Nucleus accumbens (tissue), 56 donors: ENCODE results near the gene ABAT.

Experiments used
- DNase-seq, 56 donors: peaks; one replicate each; lab custom pipeline; 2025; lab: John Stamatoyannopoulos, UW

Gene ABAT

DNA sequence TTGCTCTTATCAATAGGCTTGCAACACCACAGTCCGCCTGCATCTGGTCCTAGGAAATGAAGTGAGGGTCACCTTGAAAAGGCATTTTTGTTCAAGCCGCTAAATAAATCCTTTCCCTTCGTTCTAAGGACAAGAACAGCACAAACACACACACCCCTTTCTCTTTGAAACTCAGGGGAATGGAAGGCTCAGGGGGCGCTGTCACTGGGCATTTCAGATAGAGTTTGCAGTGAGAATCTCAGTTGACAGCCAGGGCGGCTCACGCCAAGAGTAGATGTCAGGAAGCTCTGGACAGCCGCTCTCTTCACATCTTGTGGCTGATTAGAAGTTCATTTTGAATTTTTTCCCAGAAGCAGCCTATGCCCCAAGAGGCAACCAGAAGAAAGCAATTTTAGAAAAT, 39.8 kb downstream of the ABAT start:
- DNase-seq: peak in 19 of 56 donors; percentile 5 to 45 (median 31)

DNA sequence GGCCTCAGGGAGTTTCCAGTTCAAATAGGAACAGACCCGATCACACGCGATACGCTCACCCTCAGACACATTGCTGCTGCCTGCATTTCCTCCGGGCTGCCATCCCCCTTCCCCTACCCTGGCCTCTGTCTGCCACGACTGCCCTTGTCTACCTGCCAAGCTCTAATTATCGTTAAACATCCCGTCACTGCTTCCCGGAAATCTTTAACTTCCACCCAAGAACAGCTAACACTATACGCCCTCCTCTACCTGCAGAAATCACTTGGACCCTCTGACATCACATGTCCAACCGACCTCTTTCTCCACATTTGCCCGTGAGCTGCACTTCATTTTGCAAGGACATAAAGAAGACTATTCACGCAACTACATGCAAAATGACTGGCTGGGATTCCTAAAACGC, 40.4 kb downstream of the ABAT start:
- peak in 2 of 56 donors; percentile 27 to 34 for DNase-seq

DNA sequence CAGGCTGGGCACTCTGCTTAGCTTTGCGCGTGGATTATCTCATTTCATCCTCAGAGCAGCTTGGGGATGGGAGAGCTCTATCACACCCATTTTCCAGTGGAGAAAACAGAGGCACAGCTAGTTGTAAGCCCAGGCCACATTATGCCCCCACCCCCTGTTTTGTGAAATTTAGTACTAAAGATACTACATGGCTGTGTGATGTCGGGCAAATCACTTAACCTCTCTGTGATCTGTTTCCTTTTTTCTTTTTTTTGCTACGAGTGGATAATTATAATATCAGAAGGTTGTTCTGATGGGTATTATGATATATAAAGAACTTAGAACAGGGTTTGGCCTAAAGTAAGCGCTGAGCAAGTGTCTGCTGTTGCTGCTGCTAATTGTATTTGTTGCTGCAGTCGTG, 41.6 kb downstream of the ABAT start:
- DNase-seq: no peak

DNA sequence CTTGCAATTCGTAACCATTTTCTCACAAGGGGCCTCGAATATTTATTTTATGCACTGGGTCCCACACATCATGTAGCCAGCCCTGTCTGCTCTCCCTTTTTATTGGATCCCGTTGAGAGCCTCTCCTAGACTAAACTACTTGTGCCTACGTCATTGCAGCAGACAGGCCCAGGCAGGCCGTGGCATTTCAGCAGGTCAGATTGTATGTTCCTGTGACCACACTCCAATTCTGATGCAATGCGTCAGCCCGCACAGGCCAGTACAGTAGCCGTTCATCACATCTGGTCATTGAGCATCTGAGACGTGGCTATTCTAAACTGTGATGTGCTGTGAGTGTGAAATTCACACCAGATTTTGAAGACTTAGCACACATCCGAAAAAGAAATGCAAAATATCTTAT, 42.2 kb downstream of the ABAT start:
- DNase-seq: peak in 1 of 56 donors; percentile 3

DNA sequence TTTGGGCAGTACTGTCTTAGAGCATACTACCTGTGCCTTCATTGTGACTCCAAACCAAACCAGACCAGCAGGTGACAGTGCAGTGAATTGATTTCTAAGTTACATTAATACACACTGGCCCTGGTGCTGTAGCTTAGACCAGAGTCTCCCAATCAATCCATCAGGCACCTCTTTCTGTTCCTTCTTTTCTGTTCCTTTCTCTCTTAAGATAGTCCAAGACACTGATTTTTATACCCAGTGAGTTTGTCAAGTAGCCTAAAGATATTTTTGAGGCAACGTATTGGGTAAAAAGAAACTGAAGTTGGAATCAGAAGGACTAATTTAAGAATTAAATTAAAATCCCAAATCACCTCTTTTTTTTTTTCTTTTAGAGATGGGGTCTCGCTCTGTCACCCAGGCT, 43.1 kb downstream of the ABAT start:
- no peak for DNase-seq

DNA sequence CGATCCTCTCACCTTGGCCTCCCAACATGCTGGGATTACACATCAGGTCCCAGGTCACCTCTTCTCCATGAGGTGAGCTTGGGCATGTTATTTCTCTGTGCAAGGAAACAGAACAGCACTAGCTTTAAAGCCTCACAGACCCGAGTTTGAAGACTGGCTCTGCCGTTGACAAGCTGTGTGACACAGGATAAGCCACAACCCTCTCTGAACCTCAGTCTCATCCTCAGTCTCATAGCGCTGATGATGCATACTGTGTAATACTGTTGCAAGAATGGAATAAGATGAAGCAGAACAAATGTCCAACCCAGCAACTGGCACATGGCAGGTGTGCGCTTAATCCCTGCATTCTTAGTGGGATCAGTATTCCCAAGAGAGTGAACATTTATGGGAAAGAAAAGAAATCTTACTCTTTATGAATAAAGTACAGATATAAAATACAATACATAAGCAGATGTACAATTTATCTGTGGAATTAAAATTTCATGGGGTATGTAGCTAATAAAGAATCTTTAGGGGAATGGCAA, 43.5 kb downstream of the ABAT start:
- DNase-seq: no peak

DNA sequence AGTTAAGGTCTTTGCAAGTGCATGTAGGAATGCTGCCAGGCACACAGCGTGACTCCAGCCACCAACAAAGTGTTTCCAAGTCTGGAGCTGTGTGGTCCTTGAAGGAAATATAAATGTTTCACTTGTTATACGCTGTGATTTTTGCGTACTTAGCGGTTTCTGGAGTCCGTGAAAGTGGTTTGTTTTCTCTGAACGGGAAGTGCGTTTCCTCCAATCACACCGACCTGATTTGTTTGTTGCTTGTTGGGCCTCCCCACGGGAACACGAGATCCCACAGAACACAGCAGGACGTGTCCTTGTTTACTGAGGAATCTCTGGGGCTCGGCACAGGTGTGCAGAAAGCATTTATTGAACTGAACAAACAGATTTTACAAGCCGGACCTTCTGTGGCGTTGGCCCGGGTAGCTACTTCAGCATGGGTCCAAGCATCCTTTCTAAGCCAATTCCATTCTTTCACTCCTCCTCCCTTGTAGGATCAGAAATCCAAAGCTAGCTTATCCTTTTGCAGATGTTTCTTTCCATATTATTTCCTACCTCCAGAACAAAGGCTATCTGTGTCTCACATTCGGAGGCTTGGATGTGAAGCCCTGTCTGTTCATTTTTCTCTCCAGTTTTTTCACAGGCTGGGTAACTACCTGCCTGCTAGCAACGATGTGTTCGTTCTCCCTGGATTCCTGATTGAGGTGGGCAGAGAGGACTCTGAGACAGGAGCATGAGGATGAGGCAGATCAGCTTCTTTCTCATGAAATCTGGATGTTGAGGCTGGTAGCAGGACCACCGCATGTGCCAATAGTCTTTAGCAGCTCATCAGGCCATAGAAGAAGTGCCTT, 44.6 kb downstream of the ABAT start:
- peak in 5 of 56 donors; percentile 5 to 19 (median 6) for DNase-seq

DNA sequence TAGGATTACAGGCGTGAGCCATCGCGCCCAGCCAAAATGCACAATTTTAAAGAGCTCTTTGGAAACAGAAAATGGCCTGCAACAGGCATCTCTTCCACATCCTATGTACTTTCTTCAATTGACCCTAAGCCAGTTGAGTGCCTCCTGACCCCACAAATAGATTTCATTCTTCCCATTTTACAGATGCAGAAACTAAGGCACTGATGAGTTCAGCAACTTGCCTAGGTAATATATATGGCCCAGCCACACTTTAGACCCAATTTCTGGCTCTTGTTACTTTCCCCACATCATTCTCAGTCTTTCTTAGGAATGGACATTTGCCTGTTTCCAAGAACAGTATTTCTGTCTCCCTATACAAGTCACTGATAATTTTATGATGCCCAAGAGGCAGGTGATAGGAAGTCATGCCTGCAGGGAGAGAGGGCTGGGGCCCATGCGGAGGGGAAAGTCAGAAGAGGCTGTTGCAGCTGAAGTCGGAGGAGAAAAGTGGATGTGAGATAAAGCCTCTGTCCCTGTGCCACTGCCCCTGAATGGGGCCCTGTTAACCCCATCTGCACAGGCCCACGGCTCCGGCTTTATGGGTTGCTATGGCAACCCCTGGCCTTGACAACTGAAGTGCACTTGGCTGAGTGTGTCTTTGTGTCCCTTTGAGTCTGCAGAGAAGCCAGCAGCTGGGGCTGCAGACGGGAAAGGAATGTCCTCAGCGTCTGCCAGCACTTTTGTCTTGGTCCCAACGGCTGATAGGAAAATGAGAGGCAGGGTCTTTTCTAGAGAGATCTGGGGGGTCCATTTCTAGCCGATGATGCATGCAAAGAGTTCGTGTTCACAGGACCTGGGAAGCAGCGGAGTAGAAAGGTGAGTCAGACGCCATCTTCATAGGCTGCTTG, 45.9 kb downstream of the ABAT start:
- peak in 40 of 56 donors; percentile 2 to 65 (median 24) for DNase-seq

DNA sequence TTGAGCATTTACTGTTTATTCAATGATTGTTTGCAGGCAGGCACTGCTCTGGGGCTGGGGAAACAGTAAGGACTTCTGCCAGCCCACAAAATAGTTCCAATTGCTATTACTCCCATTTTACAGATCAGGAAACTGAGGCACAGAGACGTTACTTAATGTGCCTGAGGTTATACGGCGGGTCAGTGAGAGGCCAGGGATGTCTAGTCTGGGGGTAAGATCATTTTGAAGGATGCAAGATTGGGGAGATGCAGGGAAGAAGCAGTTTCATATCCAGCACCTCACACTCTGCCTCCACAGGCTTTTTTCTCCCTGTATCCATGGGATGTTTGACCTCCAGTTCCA, 46.5 kb downstream of the ABAT start:
- no peak for DNase-seq

DNA sequence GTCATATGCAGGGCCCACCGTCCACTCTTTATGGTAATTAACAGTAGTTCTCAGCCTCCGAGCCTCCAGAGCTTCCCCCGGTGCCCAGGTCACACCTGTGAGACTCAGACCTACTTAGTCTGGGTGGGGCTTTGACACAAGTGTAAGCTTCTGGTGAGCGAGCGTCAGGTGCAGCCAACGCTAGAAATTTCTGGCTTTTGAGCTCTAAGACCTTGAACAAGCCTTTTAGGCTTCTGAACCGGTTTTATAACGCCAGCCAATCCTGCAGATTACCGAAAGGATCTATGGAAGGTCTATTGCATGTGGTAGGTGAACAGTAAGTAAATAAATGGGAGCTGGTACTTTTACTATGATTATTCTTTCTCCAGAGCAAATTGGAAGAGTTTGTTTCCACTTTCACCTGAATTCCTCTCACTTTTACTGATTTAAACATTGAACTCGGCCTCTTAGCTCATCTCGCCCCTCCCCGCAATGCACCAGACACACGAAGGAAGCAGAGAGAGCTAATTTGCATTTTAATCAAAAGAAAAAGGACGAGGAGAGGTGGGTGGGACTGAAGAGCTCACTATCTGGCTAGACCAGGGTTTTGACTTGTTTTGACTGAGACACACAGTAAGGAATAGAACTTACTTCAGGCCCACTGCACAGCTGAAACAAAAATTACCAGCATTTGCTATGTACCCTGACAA, 47.1 kb downstream of the ABAT start:
- peak in 1 of 56 donors; percentile 16 for DNase-seq

DNA sequence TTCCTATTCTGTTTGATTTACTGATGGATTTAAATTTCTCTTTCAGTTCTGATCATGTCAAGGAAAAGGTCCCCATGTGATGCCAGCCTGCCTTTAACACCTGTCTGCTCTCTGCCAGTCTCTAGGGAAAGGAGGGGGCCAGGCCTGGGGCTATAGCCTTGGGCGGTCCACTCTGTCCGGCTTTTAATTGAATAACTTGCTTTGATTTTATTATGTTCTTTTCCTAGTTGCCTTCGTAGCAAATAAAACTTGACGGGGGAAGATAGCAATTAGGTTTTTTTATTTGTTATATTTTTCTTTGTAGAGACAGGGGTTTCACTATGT, 47.6 kb downstream of the ABAT start:
- no peak for DNase-seq

DNA sequence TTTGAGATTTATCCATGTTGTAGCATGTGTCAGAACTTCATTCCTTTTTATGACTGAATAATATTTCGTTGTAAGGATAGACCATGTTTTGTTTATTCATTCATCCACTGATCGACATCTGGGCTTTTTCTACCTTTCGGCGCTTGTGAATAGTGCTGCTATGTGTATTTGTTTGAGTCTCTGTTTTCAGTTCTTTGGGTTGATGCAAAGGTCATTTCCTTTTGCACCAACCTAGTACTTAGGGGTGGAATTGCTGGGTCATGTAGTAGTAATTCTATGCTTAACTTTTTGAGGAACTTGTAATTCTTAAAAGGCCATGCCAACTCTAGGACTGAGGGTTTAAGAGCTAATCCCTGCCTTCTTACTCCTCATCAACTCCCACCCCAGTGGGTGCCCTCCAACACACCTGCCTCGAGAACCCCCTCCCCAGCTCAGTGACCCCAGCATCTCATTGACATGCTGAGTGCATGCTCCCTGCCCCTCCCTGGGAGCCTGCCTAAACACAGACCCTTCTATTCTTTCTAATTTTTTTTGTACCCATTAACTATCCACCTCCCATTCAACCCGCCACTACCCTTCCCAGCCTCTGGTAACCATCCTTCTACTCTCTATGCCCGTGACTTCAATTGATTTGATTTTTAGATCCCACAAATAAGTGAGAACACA, 51.2 kb downstream of the ABAT start:
- no peak for DNase-seq

DNA sequence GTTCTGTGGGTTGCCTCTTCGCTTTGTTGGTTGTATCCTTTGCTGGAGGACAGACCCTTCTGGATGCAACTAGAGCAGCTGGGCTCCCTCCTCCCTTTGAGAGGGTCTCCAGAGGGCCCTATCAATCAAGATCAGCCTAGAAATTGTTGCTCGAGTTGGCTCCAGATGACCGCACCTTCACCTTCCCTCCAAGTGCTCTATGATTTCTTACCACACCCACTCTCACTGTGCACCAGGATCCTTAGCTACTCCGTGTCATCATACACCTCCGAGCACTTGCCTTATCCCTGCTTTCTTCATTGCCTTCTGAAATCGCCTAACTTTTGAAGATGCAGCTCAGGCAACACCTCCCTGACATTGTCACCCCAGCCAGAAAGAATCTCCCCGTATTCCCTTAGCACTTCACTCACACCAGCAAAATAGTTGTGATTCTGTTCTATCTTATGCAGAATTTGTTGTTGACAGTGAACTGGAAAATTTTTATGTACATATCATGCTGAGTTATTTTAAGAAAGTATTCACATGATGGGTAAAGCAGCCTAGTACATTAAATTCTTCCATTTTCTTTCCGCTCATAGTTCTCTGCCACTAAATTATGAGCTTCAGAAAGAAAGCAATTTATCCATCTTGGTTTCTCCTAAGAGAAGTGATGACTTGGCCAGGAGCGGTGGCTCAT, 52.9 kb downstream of the ABAT start:
- DNase-seq: peak in 2 of 56 donors; percentile 3 to 6

DNA sequence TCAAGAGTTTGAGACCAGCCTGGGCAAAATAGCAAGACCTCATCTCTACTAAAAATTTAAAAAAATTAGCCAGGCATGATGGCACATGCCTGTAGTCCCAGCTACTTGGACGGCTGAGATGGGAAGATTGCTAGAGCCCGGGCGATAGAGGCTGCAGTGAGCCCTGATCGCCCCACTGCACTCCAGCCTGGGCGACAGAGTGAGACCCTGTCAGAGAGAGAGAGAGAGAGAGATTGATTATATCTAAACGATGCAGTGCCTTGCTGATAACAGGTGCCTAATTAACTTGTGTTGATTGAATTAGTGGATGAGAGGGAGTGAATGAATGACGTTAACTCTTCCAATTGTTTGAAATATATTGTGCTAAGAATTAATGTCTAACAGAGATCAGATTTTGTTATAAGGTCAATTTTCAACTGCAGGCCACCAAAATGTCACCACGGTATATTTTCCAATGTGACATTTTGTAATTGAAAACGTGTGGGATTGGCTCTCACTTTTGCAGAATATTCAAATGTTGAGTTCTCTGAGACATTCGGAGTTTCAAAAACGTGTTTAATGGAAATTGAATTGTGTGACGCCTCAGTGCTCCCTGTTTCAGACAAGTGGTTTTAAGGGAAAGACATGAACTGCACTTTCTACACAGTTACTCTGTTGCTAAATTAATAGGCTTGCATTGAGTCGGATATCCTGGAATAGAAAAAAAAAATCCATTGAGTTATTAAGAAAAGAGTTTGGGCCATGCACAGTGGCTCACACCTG, 53.6 kb downstream of the ABAT start:
- no peak for DNase-seq

DNA sequence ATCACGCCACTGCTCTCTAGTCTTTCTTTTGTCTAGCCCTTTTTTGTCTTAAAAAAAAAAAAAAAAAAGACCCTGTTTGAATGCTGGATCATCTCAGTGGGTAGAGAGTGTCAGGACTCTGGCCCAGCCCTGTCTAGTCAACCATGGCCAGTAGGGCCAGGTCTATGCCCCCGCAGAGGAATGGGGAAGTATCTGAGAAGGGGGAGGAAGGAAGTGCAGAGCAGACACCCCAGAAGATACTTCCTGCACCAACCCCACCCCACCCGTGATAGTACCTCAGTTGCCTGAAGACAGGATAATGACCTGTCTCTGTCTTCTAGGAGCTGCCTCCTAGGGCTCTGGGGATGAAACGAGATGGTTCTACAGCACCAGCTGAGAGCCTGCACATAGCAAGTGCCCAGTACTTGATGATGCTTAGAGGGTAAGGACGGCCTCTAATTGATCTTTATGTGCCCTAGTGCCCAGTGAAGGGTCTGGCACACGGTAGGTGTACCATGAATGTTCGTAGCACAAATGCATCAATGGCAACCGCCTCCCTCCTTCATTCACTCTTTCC, 55.4 kb downstream of the ABAT start:
- peak in 1 of 56 donors; percentile 10 for DNase-seq

DNA sequence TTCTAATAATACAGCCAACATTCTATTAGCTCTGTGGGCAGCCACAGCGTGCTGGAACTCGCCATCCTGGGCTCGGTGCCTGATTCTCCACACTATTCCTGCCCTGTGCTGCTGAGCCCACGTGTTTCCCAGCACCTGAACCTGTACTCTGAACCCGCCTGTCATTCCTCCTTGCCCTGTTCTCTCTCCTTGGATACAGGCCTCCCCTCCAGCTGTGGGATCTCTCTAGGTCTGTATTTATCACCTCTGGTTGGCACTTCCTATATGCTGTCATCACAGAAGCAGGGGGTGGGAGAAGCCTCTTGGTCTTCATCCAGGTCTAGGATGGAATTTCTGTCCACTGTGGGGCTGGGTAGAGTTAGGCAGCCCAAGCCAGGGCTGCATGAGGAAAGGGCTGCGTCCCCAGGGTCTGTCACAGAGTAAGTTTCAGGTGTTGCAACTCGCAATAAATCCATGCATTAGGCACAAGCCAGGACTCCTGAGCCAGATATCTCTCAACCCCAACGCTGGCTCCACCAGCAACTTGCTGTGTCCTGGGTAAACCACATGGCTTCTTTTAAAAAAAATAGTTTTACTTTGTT, 56.0 kb downstream of the ABAT start:
- DNase-seq: peak in 5 of 56 donors; percentile 7 to 45 (median 12)

DNA sequence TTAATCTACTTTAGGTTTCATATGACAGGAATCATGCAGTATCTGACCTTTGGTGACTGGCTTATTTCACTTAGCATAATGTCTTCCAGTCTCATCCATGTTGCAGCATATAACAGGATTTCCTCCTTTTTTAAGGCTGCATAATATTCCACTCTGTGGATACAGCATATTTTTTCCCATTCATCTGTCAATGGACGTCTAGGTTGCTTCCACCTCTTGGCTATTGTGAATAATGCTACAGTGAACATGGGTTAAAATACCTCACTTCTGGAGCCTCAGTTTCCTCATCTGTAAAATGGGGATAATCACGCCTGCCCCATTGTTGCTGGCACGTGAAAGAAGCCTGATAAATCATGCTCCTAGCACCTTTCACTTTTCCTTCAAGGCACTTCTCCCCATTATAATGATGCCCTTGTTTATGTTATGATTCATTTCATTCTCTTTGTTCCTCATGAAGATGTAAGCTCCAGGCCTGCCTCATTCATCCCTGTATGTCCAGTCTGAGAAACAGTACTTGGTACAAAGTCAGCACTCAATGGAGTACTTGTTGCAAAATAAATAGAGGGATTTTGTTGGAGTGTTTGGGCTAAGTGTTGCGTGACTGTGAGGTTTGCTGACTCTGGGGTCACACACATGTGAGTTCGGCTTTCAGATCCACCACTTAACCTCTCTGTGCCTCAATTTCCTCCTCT, 59.6 kb downstream of the ABAT start:
- DNase-seq: no peak

DNA sequence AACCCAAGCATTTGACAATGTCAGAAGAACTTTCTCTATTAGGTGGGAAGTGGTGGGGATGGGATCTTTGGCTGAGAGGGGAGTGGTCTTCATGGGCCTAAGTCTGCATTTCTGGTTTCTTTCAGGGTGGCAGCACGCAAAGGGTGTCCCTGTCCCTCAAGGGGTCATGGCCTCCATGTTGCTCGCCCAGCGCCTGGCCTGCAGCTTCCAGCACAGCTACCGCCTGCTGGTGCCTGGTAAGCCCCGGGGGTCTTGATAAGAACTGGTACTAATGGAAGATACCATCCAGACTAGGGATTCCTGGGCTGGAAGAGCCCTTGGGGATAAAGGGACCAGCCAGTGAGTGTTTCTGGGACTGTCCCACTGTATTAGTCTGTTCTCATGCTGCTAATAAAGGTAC, 61.2 kb downstream of the ABAT start:
- no peak for DNase-seq
